ENCODE data around the gene PDE6H. TPM values are rescaled to one million over a fixed set of nuclear protein-coding genes. Genes with fewer than 3 reads are reported as not detected.

Gene PDE6H
- polyA plus RNA-seq, 4 donors: not detected

GRCh38 chr12:14959916-14960496 lies 12.8 kb upstream of the PDE6H start:
- H3K4me1 ChIP-seq (ENCODE audit: control insufficient read depth in 3 of 3, insufficient read depth in 2 of 3, low read depth in 1 of 3, low read length in 2 of 3): peaks cover 0 to 2% (median 0%) of the 10 kb centered on the region in 3 donors
- no peaks in the 10 kb centered on the region for H3K36me3 ChIP-seq (ENCODE audit: control insufficient read depth in 3 of 3, insufficient read depth in 2 of 3, low read depth in 1 of 3, low read length in 3 of 3)
- no peak for DNase-seq
- H3K27ac ChIP-seq (ENCODE audit: low read depth in 1 of 3, low read length in 2 of 3): peak overlapping the region; percentile 15 to 88 (median 53)
- no peaks in the 10 kb centered on the region for H3K9me3 ChIP-seq (ENCODE audit: control insufficient read depth in 2 of 2, insufficient read depth in 1 of 2, low read depth in 1 of 2, low read length in 1 of 2)
- no peak for FAIRE-seq
- H3K27me3 ChIP-seq (ENCODE audit: control insufficient read depth in 3 of 3, insufficient read depth in 3 of 3, low read length in 3 of 3): no peaks in the 10 kb centered on the region
- peak overlapping the region in 2 of 3 donors; percentile 27 to 63 for H3K4me3 ChIP-seq (ENCODE audit: low read depth in 1 of 3, low read length in 3 of 3)
- 61 to 63% (median 61%) methylated on average over 4 of the region's 4 CpGs for WGBS, 3 donors

- Histone ChIP-seq H3K9me3 (ENCODE audit: control insufficient read depth in 2 of 2, insufficient read depth in 1 of 2, low read depth in 1 of 2, low read length in 1 of 2) (no peaks in the 10 kb centered on the region), H3K4me3 (ENCODE audit: low read depth in 1 of 3, low read length in 3 of 3) (peak overlapping the region; percentile 19 to 72 (median 63)), H3K4me1 (ENCODE audit: control insufficient read depth in 3 of 3, insufficient read depth in 2 of 3, low read depth in 1 of 3, low read length in 2 of 3) (peaks cover 0 to 2% (median 0%) of the 10 kb centered on the region in 3 donors), H3K27me3 (ENCODE audit: control insufficient read depth in 3 of 3, insufficient read depth in 3 of 3, low read length in 3 of 3) (no peaks in the 10 kb centered on the region), H3K27ac (ENCODE audit: low read depth in 1 of 3, low read length in 2 of 3) (peak overlapping the region; percentile 26 to 94 (median 77)), H3K36me3 (ENCODE audit: control insufficient read depth in 3 of 3, insufficient read depth in 2 of 3, low read depth in 1 of 3, low read length in 3 of 3) (no peaks in the 10 kb centered on the region)
- FAIRE-seq (no peak), DNase-seq (peak in 1 of 2 donors; percentile 23)
- WGBS, 3 donors: 41 to 60% (median 53%) methylated on average over 13 of the region's 13 CpGs
Measured at GRCh38 chr12:14960548-14961465, 12.0 kb upstream of the PDE6H start.

- H3K4me1 ChIP-seq (ENCODE audit: control insufficient read depth in 3 of 3, insufficient read depth in 2 of 3, low read depth in 1 of 3, low read length in 2 of 3): peaks cover 0 to 2% (median 0%) of the 10 kb centered on the region in 3 donors
- H3K4me3 ChIP-seq (ENCODE audit: low read depth in 1 of 3, low read length in 3 of 3): peak within 1 kb of the TSS; percentile 19 to 72 (median 63)
- no peaks in the 10 kb centered on the region for H3K27me3 ChIP-seq (ENCODE audit: control insufficient read depth in 3 of 3, insufficient read depth in 3 of 3, low read length in 3 of 3)
- 47 to 68% (median 57%) methylated on average over 14 of the region's 14 CpGs for WGBS, 3 donors
- DNase-seq: peak in 1 of 2 donors; percentile 73
- H3K27ac ChIP-seq (ENCODE audit: low read depth in 1 of 3, low read length in 2 of 3): peak within 1 kb of the TSS; percentile 26 to 94 (median 77)
- no peaks in the 10 kb centered on the region for H3K9me3 ChIP-seq (ENCODE audit: control insufficient read depth in 2 of 2, insufficient read depth in 1 of 2, low read depth in 1 of 2, low read length in 1 of 2)
- no peak for FAIRE-seq
- H3K36me3 ChIP-seq (ENCODE audit: control insufficient read depth in 3 of 3, insufficient read depth in 2 of 3, low read depth in 1 of 3, low read length in 3 of 3): no peaks in the 10 kb centered on the region
Measured at GRCh38 chr12:14961466-14962152, 11.2 kb upstream of the PDE6H start, which contains the start of gene ARHGDIB. Gene ARHGDIB, minus strand, starts transcription at chr12:14961601. Its CDS starts 10,889 bp downstream, at chr12:14950712.

GRCh38 chr12:14962153-14962539 lies 10.7 kb upstream of the PDE6H start:
- Histone ChIP-seq H3K27ac (ENCODE audit: low read depth in 1 of 3, low read length in 2 of 3) (peak overlapping the region in 1 of 3 donors; percentile 23), H3K27me3 (ENCODE audit: control insufficient read depth in 3 of 3, insufficient read depth in 3 of 3, low read length in 3 of 3) (no peaks in the 10 kb centered on the region), H3K4me1 (ENCODE audit: control insufficient read depth in 3 of 3, insufficient read depth in 2 of 3, low read depth in 1 of 3, low read length in 2 of 3) (peaks cover 0 to 2% (median 0%) of the 10 kb centered on the region in 3 donors), H3K36me3 (ENCODE audit: control insufficient read depth in 3 of 3, insufficient read depth in 2 of 3, low read depth in 1 of 3, low read length in 3 of 3) (no peaks in the 10 kb centered on the region), H3K9me3 (ENCODE audit: control insufficient read depth in 2 of 2, insufficient read depth in 1 of 2, low read depth in 1 of 2, low read length in 1 of 2) (no peaks in the 10 kb centered on the region), H3K4me3 (ENCODE audit: low read depth in 1 of 3, low read length in 3 of 3) (no peak overlapping the region)
- DNase-seq: no peak
- 54 to 66% (median 58%) methylated on average over 3 of the region's 3 CpGs for WGBS, 3 donors
- no peak for FAIRE-seq

- WGBS, 3 donors: 80 to 89% (median 80%) methylated on average over 3 of the region's 3 CpGs
- no peak overlapping the region for H3K27ac ChIP-seq (ENCODE audit: low read depth in 1 of 3, low read length in 2 of 3)
- H3K9me3 ChIP-seq (ENCODE audit: control insufficient read depth in 2 of 2, insufficient read depth in 1 of 2, low read depth in 1 of 2, low read length in 1 of 2): no peaks in the 10 kb centered on the region
- H3K4me1 ChIP-seq (ENCODE audit: control insufficient read depth in 3 of 3, insufficient read depth in 2 of 3, low read depth in 1 of 3, low read length in 2 of 3): peaks cover 0 to 2% (median 0%) of the 10 kb centered on the region in 3 donors
- DNase-seq: no peak
- no peaks in the 10 kb centered on the region for H3K27me3 ChIP-seq (ENCODE audit: control insufficient read depth in 3 of 3, insufficient read depth in 3 of 3, low read length in 3 of 3)
- no peak overlapping the region for H3K4me3 ChIP-seq (ENCODE audit: low read depth in 1 of 3, low read length in 3 of 3)
- no peak for FAIRE-seq
- no peaks in the 10 kb centered on the region for H3K36me3 ChIP-seq (ENCODE audit: control insufficient read depth in 3 of 3, insufficient read depth in 2 of 3, low read depth in 1 of 3, low read length in 3 of 3)
Measured at GRCh38 chr12:14962797-14963196, 10.0 kb upstream of the PDE6H start.

GRCh38 chr12:14963520-14963919 lies 9.3 kb upstream of the PDE6H start:
- Histone ChIP-seq H3K27ac (ENCODE audit: low read depth in 1 of 3, low read length in 2 of 3) (no peak overlapping the region), H3K27me3 (ENCODE audit: control insufficient read depth in 3 of 3, insufficient read depth in 3 of 3, low read length in 3 of 3) (no peaks in the 10 kb centered on the region), H3K9me3 (ENCODE audit: control insufficient read depth in 2 of 2, insufficient read depth in 1 of 2, low read depth in 1 of 2, low read length in 1 of 2) (no peaks in the 10 kb centered on the region), H3K4me1 (ENCODE audit: control insufficient read depth in 3 of 3, insufficient read depth in 2 of 3, low read depth in 1 of 3, low read length in 2 of 3) (peaks cover 0 to 2% (median 0%) of the 10 kb centered on the region in 3 donors), H3K36me3 (ENCODE audit: control insufficient read depth in 3 of 3, insufficient read depth in 2 of 3, low read depth in 1 of 3, low read length in 3 of 3) (no peaks in the 10 kb centered on the region), H3K4me3 (ENCODE audit: low read depth in 1 of 3, low read length in 3 of 3) (no peak overlapping the region)
- FAIRE-seq (no peak), DNase-seq (no peak)
- WGBS, 3 donors: 84 to 89% (median 86%) methylated on average over 7 of the region's 7 CpGs

GRCh38 chr12:14964406-14964805 lies 8.4 kb upstream of the PDE6H start:
- no peak for DNase-seq
- H3K4me1 ChIP-seq (ENCODE audit: control insufficient read depth in 3 of 3, insufficient read depth in 2 of 3, low read depth in 1 of 3, low read length in 2 of 3): peaks cover 0 to 2% (median 0%) of the 10 kb centered on the region in 3 donors
- H3K4me3 ChIP-seq (ENCODE audit: low read depth in 1 of 3, low read length in 3 of 3): no peak overlapping the region
- H3K27me3 ChIP-seq (ENCODE audit: control insufficient read depth in 3 of 3, insufficient read depth in 3 of 3, low read length in 3 of 3): no peaks in the 10 kb centered on the region
- no peak for FAIRE-seq
- 82 to 95% (median 89%) methylated on average over 2 of the region's 2 CpGs for WGBS, 3 donors
- H3K27ac ChIP-seq (ENCODE audit: low read depth in 1 of 3, low read length in 2 of 3): no peak overlapping the region
- no peaks in the 10 kb centered on the region for H3K9me3 ChIP-seq (ENCODE audit: control insufficient read depth in 2 of 2, insufficient read depth in 1 of 2, low read depth in 1 of 2, low read length in 1 of 2)
- no peaks in the 10 kb centered on the region for H3K36me3 ChIP-seq (ENCODE audit: control insufficient read depth in 3 of 3, insufficient read depth in 2 of 3, low read depth in 1 of 3, low read length in 3 of 3)

- Histone ChIP-seq H3K4me3 (ENCODE audit: low read depth in 1 of 3, low read length in 3 of 3) (no peak overlapping the region), H3K9me3 (ENCODE audit: control insufficient read depth in 2 of 2, insufficient read depth in 1 of 2, low read depth in 1 of 2, low read length in 1 of 2) (no peaks in the 10 kb centered on the region), H3K36me3 (ENCODE audit: control insufficient read depth in 3 of 3, insufficient read depth in 2 of 3, low read depth in 1 of 3, low read length in 3 of 3) (no peaks in the 10 kb centered on the region), H3K27me3 (ENCODE audit: control insufficient read depth in 3 of 3, insufficient read depth in 3 of 3, low read length in 3 of 3) (no peaks in the 10 kb centered on the region), H3K27ac (ENCODE audit: low read depth in 1 of 3, low read length in 2 of 3) (no peak overlapping the region), H3K4me1 (ENCODE audit: control insufficient read depth in 3 of 3, insufficient read depth in 2 of 3, low read depth in 1 of 3, low read length in 2 of 3) (peaks cover 0 to 2% (median 0%) of the 10 kb centered on the region in 3 donors)
- 89 to 93% (median 90%) methylated on average over 2 of the region's 2 CpGs for WGBS, 3 donors
- FAIRE-seq: no peak
- DNase-seq: no peak
Measured at GRCh38 chr12:14965221-14965620, 7.6 kb upstream of the PDE6H start.

All from small intestine (tissue), 7 donors.